Panc1 (cell line): ENCODE data around the gene VPREB1.

ENCODE experiments used
- CTCF ChIP-seq: fragments of 450-650 bp; IDR thresholded peaks from 2 replicates; pipeline ENCODE4 v1.5.1; 2017; ENCODE audit warnings: mild to moderate bottlenecking
- POLR2AphosphoS5 ChIP-seq: IDR thresholded peaks from 2 replicates; pipeline ENCODE4 v1.6.1; 2012; ENCODE audit warnings: mild to moderate bottlenecking, low read depth, low read length, moderate library complexity
- SIN3A ChIP-seq: IDR thresholded peaks from 2 replicates; pipeline ENCODE4 v1.6.1; 2012; ENCODE audit warnings: low read depth, mild to moderate bottlenecking, low read length, moderate library complexity, borderline replicate concordance; ENCODE audit not compliant: insufficient read depth

GRCh38 chr22:22243033-22243680 lies 1.4 kb upstream of the VPREB1 start:
- TF ChIP-seq CTCF (no peak), POLR2AphosphoS5 (no peak), SIN3A (no peak)
